GM10266 (cell line): Measurements from ENCODE around the gene PIK3C3.
"Not testable (repeated sequence)": the region's sequence is repeated elsewhere in the genome, so short reads cannot be mapped to it uniquely, and the experiment has no call there.

Experiments used
- DNase-seq: peaks from one replicate; pipeline ENCODE4 v3.0.0; 2012; ENCODE audit errors: extremely low spot score
- CTCF ChIP-seq: IDR thresholded peaks from 2 replicates; pipeline ENCODE4 v1.5.1; 2012; ENCODE audit warnings: mild to moderate bottlenecking, low read depth; ENCODE audit not compliant: control insufficient read depth, insufficient read depth; ENCODE audit errors: missing control alignments

Gene PIK3C3

GRCh38 chr18:42105394-42105793 lies 150.4 kb downstream of the PIK3C3 start:
- TF ChIP-seq CTCF: no peak
- no peak for DNase-seq

GRCh38 chr18:42106784-42107183 lies 151.8 kb downstream of the PIK3C3 start:
- no peak for DNase-seq
- no peak for TF ChIP-seq CTCF

- DNase-seq: no peak
- no peak for TF ChIP-seq CTCF
These were observed 152.3 kb downstream of the PIK3C3 start for GRCh38 chr18:42107287-42107686.

- no peak for TF ChIP-seq CTCF
- no peak for DNase-seq
These were observed 152.8 kb downstream of the PIK3C3 start for GRCh38 chr18:42107691-42108450.

- not testable (repeated sequence) for DNase-seq
These were observed 157.1 kb downstream of the PIK3C3 start for GRCh38 chr18:42112147-42112546.

GRCh38 chr18:42112657-42113420 lies 157.8 kb downstream of the PIK3C3 start:
- no peak for TF ChIP-seq CTCF
- no peak for DNase-seq

- no peak for TF ChIP-seq CTCF
- no peak for DNase-seq
These were observed 158.6 kb downstream of the PIK3C3 start for GRCh38 chr18:42113529-42114191.
